Type B pancreatic cell (in vitro differentiated cells): ENCODE data around the gene IGF1R. TPM values are rescaled to one million over a fixed set of nuclear protein-coding genes. Genes with fewer than 3 reads are reported as not detected.

Experiments used
- DNase-seq: peaks from one replicate; pipeline ENCODE4 v3.0.0; 2021; ENCODE audit warnings: mixed read lengths; ENCODE audit not compliant: unreplicated experiment; ENCODE audit errors: extremely low spot score
- H3K27ac Mint-ChIP-seq: 2 replicates; pipeline ENCODE4 v1.8.0; 2021; ENCODE audit warnings: mild to moderate bottlenecking, mixed read lengths
- H3K27me3 Mint-ChIP-seq: 2 replicates; pipeline ENCODE4 v1.8.0; 2021; ENCODE audit warnings: mixed read lengths
- H3K36me3 Mint-ChIP-seq: 2 replicates; pipeline ENCODE4 v1.8.0; 2021; ENCODE audit warnings: mixed read lengths
- H3K4me1 Mint-ChIP-seq: one replicate; pipeline ENCODE4 v1.8.0; 2021; ENCODE audit warnings: mixed read lengths; ENCODE audit not compliant: unreplicated experiment
- H3K4me3 Mint-ChIP-seq: 2 replicates; pipeline ENCODE4 v1.8.0; 2021; ENCODE audit warnings: mild to moderate bottlenecking, mixed read lengths
- H3K9me3 Mint-ChIP-seq: 2 replicates; pipeline ENCODE4 v1.8.0; 2021; ENCODE audit warnings: mixed read lengths
- total RNA-seq: library from RNA; stranded (reverse); gene quantifications from 2 replicates; pipeline ENCODE4 v1.2.1, GENCODE V29; 2021; ENCODE audit warnings: low replicate concordance
- TF ChIP-seq, protein P1 (sequence below): fragments of 200-600 bp; sonication (generic); conservative IDR thresholded peaks from 2 replicates; pipeline ENCODE4 v1.5.0; 2021; ENCODE audit warnings: antibody characterized with exemption, mild to moderate bottlenecking

The IGF1R gene
- total RNA-seq, 1 donor from 2014 or later: 87.1 TPM

DNA sequence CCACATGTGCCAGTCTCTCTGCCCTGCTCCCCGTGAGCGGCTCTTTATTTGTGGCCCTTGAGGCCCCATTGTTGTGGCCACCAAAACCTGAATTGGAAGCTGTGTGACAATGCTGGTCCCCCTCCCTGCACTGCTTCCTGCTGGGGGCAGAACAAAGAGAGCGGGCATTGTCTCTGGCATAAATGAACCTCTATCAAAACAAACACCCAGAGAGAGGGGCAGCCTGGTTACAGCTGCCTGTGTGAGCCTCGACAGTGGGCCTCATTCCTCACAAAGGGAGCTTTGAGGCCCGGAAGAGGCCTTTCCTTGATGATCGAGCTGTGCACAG lies 152.9 kb downstream of the IGF1R start:
- no peaks in the 10 kb centered on the region for H3K36me3 Mint-ChIP-seq
- no peaks in the 10 kb centered on the region for H3K9me3 Mint-ChIP-seq
- H3K4me3 Mint-ChIP-seq: peak overlapping the region; percentile 84
- peak overlapping the region; percentile 86 for H3K27ac Mint-ChIP-seq
- no peak for DNase-seq
- TF ChIP-seq, protein P1, sequence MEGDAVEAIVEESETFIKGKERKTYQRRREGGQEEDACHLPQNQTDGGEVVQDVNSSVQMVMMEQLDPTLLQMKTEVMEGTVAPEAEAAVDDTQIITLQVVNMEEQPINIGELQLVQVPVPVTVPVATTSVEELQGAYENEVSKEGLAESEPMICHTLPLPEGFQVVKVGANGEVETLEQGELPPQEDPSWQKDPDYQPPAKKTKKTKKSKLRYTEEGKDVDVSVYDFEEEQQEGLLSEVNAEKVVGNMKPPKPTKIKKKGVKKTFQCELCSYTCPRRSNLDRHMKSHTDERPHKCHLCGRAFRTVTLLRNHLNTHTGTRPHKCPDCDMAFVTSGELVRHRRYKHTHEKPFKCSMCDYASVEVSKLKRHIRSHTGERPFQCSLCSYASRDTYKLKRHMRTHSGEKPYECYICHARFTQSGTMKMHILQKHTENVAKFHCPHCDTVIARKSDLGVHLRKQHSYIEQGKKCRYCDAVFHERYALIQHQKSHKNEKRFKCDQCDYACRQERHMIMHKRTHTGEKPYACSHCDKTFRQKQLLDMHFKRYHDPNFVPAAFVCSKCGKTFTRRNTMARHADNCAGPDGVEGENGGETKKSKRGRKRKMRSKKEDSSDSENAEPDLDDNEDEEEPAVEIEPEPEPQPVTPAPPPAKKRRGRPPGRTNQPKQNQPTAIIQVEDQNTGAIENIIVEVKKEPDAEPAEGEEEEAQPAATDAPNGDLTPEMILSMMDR: no peak
- H3K4me1 Mint-ChIP-seq: peaks cover 84% of the 10 kb centered on the region
- H3K27me3 Mint-ChIP-seq: no peaks in the 10 kb centered on the region

GRCh38 chr15:98802187-98802586 lies 153.8 kb downstream of the IGF1R start:
- Mint-ChIP-seq H3K27me3 (no peaks in the 10 kb centered on the region), H3K4me3 (no peak overlapping the region), H3K4me1 (peaks cover 79% of the 10 kb centered on the region), H3K9me3 (no peaks in the 10 kb centered on the region), H3K27ac (no peak overlapping the region), H3K36me3 (no peaks in the 10 kb centered on the region)
- no peak for DNase-seq
- TF ChIP-seq, protein P1: no peak

DNA sequence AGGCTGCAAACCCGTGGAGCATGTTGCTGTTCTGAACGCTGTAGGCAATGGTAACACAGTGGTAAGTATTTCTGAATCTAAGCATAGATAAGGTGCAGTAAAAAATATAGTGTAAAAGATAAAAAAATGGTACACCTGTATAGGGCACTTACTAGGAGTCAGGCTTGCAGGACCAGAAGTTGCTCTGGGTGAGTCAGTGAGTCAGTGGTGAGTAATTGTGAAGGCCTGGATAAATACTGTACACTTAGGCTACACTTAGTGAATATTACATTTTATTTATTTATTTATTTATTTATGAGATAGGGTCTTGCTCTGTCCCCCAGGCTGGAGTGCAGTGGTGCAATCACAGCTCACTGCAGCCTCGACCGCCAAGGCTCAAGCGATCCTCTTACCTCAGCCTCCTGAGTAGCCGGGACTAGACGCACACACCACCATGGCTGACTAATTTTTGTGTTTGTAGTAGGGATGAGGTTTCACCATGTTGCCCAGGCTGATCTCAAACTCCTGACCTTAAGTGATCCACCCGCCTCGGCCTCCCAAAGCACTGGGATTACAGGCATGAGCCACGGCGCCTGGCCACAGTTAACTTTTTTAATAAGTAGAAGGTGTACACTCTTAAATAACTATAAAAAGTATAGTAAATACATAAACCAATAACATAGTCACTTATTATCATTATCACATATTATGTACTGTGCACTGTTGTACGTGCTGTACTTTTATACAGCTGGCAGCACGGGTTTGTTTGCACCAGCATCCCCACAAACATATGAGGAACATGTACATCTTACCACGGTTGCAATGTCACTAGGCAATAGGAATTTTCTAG lies 155.1 kb downstream of the IGF1R start:
- TF ChIP-seq, protein P1: no peak
- H3K4me3 Mint-ChIP-seq: no peak overlapping the region
- peaks cover 72% of the 10 kb centered on the region for H3K4me1 Mint-ChIP-seq
- no peak overlapping the region for H3K27ac Mint-ChIP-seq
- H3K27me3 Mint-ChIP-seq: no peaks in the 10 kb centered on the region
- H3K36me3 Mint-ChIP-seq: no peaks in the 10 kb centered on the region
- no peak for DNase-seq
- H3K9me3 Mint-ChIP-seq: no peaks in the 10 kb centered on the region

DNA sequence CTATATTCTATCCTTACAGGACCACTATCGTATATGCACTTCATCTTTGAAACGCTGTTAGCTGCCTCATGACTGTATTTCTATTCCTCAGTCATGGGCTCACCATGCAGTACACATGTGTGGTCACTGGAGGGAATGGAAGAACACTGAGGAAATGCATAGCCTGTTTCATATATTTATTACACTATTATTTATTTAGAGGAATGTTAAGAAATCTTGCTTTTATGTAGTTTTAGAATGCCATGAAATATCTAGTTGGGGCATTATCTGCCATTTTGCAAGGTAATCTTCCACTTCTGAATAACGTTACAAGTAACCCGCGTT lies 155.7 kb downstream of the IGF1R start:
- Mint-ChIP-seq H3K27ac (no peak overlapping the region), H3K4me3 (no peak overlapping the region), H3K36me3 (no peaks in the 10 kb centered on the region)

GRCh38 chr15:98805434-98806274 lies 157.3 kb downstream of the IGF1R start:
- Mint-ChIP-seq H3K27ac (no peak overlapping the region), H3K4me3 (no peak overlapping the region), H3K36me3 (no peaks in the 10 kb centered on the region), H3K9me3 (no peaks in the 10 kb centered on the region), H3K27me3 (no peaks in the 10 kb centered on the region), H3K4me1 (peaks cover 50% of the 10 kb centered on the region)
- TF ChIP-seq, protein P1: peak; percentile 58
- no peak for DNase-seq

More for the DNA sequence above, 155.7 kb downstream of the IGF1R start:
- DNase-seq: no peak
- Mint-ChIP-seq H3K27me3 (no peaks in the 10 kb centered on the region), H3K4me1 (peaks cover 66% of the 10 kb centered on the region), H3K9me3 (no peaks in the 10 kb centered on the region)
- TF ChIP-seq, protein P1: peak; percentile 62
